Frontal cortex (tissue), 4 donors: ENCODE measurements around the gene INPP5A. TPM values are rescaled to one million over a fixed set of nuclear protein-coding genes. Genes with fewer than 3 reads are reported as not detected.
"Not testable (repeated sequence)": the region's sequence is repeated elsewhere in the genome, so short reads cannot be mapped to it uniquely, and the experiment has no call there.

Source experiments
- DNase-seq, 2 donors: peaks; one replicate each; pipeline ENCODE4 v3.0.0; 2012; ENCODE audit warnings: low spot score in 2 of 2
- FAIRE-seq: peaks from 2 replicates; lab custom pipeline; 2012; peaks lifted over from hg19 to GRCh38; lab: Jason Lieb, UNC
- total RNA-seq: library from RNA; depleted of rRNA; stranded (reverse); fragments of >200 nt; gene quantifications from one replicate; pipeline ENCODE4 v1.2.3, GENCODE V29; 2014
- donor health status: control.
- donor health status: control.
- donor health status: control.

INPP5A gene
- total RNA-seq, 1 donor from 2014 or later: 38.7 TPM

- no peak for FAIRE-seq
- DNase-seq: no peak
Measured at GRCh38 chr10:132789659-132790148, 252.1 kb downstream of the INPP5A start.

GRCh38 chr10:132790470-132790869 lies 252.9 kb downstream of the INPP5A start:
- no peak for FAIRE-seq
- DNase-seq: no peak

DNA sequence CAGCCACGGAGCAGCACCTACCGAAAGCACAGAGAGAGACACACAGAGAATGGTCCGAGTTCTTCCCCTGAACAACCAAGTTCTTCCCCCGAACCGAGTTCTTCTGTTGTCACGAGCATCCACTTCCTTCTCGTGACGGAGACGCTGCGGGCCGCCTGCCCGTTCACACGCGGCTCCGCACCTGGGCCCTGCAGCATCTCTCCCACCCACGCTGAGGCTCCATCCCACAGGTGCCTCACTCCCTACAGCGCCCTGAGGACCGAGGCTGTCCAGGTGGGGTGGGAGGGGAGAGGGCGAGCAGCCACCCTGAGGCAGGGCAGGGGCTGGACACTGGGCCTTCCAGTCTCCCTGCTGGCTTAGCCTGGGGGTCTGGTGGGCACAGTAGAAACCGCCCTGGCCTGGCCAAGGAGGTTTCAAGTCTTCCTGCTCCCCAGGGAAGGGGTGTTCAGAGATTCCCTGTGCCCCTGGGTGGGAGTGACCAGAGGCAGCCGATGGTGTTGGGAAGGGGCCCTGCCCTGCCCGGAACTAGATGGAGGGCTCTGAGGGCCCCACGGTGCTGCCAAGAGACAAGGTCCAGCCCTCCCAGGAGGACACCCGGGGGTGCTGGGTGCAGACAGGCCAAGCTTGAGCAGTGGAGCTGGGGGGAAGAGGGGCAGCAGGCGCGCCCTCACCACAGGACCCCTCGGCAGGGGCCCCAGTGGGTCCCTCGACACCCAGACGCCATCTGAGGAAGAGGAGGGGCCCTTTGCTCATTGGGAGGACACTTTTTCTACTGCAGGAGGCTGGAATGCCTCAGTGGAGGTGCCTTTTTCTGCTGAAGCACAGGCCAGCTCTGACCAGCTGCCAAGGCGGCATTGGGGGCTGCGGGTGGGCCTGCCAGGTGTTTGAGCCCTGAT lies 253.6 kb downstream of the INPP5A start:
- DNase-seq: no peak
- no peak for FAIRE-seq

DNA sequence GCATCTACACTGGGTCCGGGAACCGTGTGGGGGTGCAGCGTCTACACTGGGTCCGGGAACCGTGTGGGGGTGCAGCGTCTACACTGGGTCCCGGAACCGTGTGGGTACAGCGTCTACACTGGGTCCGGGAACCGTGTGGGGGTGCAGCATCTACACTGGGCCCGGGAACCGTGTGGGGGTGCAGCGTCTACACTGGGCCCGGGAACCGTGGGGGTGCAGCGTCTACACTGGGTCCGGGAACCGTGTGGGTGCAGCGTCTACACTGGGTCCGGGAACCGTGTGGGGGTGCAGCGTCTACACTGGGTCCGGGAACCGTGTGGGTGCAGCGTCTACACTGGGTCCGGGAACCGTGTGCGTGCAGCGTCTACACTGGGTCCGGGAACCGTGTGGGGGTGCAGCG lies 254.5 kb downstream of the INPP5A start:
- not testable (repeated sequence) for FAIRE-seq, DNase-seq

- DNase-seq (no peak), FAIRE-seq (no peak)
Measured at GRCh38 chr10:132792796-132793195, 255.2 kb downstream of the INPP5A start.

DNA sequence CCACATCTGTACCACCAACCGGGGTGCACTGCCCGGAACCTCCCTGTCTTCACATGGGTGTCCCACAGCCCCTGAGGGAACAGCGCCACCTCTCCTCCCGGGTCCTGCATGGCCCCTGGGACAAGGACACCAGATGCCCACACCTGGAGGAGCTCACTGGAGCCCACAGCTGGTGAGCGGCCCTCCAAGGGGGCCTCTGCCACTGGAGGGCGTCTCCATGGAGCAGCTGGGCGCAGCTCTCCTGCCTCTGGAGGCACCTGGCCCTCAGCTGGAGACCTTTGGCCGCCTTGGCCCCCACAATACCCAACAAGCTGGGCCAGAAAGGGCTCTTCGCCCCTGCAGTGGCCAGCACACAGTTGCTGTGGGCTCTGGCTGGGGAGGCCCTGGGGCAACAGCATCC lies 255.6 kb downstream of the INPP5A start:
- DNase-seq: no peak
- no peak for FAIRE-seq

DNA sequence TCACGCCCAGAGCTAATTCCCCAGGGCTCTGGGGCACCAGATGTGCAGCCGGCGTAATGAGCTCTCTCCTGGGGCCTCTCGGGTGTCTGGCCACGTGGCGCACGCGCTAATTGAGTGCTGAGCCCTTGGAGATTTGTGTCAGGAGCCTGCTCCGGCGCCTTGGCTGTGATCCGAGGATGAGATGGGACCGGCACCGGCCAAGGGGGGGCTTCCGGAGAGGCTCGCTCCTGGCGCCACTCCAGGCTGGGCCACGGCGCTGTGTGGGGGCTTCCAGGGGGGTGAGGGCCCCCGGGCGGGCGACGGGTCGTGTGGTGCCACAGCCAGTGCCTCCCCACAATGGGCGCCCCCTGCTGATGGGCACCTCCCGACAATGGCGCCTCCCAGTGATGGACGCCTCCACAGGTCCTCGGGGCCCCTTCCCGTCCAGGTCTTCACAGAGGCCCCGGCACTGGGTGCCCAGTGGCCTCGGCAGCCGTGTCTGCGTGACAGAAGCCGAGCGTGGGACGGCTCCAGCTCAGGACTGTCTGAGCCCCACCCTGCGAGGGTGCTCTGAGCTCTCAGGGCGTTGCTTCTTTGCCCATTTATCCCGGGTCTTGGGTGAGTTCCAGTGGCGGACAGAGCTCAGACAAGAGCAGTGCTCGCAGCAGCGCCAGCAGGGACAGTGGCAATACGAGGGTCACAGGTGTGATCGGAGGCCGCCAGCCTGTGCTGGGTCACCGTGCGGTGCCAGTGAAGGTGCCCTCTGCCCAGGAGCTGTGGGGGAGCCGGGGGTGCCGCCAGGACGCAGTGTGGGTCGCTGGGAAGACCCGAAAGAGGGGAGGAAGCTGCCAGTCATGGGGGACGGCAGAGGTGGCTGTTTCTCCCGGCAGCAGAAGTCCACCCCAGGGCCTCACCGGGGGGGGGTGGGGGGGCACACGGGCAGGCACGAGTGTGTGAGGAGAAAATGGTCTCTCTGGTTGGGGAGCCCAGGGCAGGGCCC lies 256.6 kb downstream of the INPP5A start:
- FAIRE-seq: no peak
- no peak for DNase-seq

GRCh38 chr10:132796846-132797245 lies 259.3 kb downstream of the INPP5A start:
- no peak for FAIRE-seq
- DNase-seq: no peak

DNA sequence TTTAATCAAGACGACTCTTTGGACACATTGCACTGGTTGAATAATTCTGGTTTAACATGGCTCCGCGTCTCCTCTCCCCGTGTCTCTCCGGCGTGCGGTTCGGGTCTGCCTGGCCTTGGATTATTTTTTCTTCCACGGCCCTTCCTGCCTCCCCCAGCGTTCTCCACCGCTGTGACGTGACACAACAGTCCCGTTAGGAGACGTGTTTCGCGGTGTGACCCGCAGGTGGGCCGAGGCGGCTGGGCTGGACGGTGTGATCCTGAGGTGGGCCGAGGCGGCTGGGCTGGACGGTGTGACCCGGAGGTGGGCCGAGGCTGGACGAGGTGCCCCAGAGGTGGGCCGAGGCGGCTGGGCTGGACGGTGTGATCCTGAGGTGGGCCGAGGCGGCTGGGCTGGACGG lies 260.4 kb downstream of the INPP5A start:
- not testable (repeated sequence) for FAIRE-seq, DNase-seq

DNA sequence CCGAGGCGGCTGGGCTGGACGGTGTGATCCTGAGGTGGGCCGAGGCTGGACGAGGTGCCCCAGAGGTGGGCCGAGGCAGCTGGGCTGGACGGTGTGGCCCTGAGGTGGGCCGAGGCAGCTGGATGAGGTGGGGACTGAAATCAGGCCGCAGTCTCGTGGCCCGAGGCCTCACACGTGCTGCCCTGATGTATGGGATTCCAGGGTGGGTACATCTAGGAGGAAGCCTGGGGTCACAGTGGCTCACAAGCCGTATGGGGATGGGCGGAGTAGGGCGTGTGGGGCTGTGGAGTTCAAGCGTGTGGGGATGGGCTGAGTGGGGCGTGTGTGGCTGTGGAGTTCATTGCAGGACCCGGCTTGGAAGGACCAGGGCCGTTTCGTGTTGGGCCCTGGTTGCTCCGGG lies 260.8 kb downstream of the INPP5A start:
- no peak for FAIRE-seq
- DNase-seq: no peak

- DNase-seq (no peak), FAIRE-seq (no peak)
Measured at GRCh38 chr10:132798876-132799275, 261.3 kb downstream of the INPP5A start.

DNA sequence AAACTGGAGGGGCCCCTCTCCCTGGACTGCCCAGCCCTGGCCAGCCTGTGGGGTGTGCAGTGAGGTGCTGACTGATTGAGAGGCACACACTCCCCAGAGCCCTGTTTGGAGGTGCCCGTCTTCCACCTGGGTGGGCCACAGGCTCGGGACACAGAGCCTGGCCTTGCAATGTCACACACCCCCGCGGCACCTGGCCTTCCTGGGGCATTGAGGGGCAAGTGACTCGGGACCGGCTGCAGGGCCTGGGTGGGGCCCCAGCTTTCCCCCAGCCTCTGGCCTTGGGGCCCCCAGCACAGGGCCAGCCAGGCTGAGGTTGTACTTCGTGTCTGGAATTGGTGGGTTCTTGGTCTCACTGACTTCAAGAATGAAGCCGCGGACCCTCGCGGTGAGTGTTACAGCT lies 262.3 kb downstream of the INPP5A start:
- FAIRE-seq (no peak), DNase-seq (no peak)

DNA sequence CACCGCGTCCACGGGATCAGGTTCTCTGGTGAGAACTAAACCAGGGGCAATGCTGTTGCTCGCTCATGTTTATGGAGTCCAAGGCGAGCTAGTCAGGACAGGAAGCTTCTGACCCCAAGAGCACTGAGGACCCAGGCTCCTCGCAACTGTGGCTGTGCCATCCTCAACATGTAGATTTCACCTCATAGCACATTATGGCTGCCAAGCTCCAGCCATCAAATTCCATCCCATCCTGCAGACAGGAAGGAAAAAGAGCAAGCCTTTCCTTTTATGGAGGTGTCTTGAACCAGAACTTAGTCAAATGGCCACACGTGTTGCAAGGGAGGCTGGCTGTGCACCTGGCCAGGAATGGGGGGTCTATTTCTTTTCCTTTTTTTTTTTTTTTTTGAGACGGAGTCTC lies 264.5 kb downstream of the INPP5A start:
- no peak for DNase-seq
- FAIRE-seq: no peak

DNA sequence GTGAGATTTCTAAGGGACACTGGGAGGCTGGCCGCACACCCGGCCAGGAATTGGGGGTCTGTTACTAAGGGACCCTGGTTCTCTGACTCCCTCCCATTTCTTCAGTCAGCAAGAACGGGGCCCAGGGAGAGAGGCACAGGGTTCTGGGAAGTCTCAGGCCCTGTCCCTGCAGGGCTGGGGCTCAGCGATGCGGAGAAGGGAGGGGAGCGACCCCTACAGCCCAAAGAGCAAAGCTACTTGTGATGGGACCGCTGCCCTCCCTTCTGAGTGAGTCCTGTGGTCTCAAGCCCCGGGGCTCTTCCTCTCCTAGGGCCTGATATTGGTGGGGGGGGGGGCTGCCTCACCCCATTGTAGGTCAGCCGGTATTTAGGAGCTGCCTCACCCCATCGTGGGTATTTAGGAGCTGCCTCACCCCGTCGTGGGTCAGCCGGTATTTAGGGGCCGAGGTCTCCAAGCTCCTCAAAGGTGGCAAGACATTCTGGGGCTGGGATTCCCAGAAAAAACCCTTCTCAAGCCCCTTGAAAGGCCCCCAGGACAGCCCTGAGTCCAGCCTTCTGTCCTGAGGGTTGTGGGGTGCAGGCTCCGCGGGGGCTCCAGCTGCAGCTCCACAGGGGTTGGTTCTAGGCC lies 265.2 kb downstream of the INPP5A start:
- DNase-seq (no peak), FAIRE-seq (no peak)

GRCh38 chr10:132803416-132804210 lies 266.0 kb downstream of the INPP5A start:
- no peak for FAIRE-seq
- no peak for DNase-seq

DNA sequence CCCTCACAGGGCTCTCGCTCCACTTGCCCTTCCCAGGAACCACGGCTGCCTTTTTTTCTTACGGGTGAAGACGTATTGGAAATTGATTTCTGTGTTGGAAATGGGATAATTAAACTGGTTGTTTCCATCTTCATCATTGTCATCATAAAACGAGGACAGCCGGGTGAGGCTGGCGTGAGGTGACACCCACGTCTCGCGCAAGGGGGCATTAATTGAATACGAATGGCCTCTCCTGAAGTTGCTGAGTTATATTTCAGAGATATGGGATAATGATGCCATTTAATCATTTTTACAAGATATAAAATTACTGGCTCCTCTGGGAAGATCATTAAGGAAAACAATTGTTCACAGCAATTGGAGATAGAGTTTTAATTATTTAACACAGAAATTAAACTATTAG lies 266.7 kb downstream of the INPP5A start:
- DNase-seq: no peak
- no peak for FAIRE-seq

GRCh38 chr10:132804785-132805426 lies 267.3 kb downstream of the INPP5A start:
- FAIRE-seq: no peak
- DNase-seq: no peak

DNA sequence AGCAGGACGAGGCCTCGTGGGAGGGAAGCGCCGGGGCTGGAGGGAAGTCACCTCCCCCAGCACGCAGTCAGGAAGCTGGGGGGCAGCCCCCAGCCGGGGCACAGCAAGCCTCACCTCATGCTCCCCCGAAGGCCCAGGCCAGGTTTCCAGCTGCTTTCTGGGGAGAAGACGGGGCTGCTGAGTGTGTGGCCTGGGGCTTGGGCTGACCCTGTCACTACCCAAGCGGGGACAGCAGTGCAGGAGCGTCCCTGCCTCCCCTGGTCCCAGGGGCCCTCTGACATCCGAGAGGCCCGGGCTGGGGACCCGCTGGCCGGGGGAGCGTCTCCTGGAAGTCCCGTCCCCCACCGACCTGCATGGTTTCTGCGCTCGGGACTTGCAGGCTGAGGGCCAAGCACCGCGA lies 268.0 kb downstream of the INPP5A start:
- no peak for FAIRE-seq

GRCh38 chr10:132806110-132806509 lies 268.5 kb downstream of the INPP5A start:
- DNase-seq (no peak), FAIRE-seq (no peak)

More for the DNA sequence above, 268.0 kb downstream of the INPP5A start:
- DNase-seq: no peak
